ENCODE measurements around the gene ARFRP1.

The ARFRP1 gene

GRCh38 chr20:63743210-63743970, 35.6 kb upstream of the ARFRP1 start:
- DNase-seq (ENCODE audit: low read depth, low spot score), result no peak

- DNase-seq (ENCODE audit: low read depth, low spot score), result no peak
These were observed 34.7 kb upstream of the ARFRP1 start for GRCh38 chr20:63742381-63743024.

- no peak for DNase-seq (ENCODE audit: low read depth, low spot score)
These were observed 34.1 kb upstream of the ARFRP1 start for GRCh38 chr20:63741676-63742380.

GRCh38 chr20:63741354-63741675, 33.5 kb upstream of the ARFRP1 start:
- no peak for DNase-seq (ENCODE audit: low read depth, low spot score)

GRCh38 chr20:63740627-63741353, 33.0 kb upstream of the ARFRP1 start:
- DNase-seq (ENCODE audit: low read depth, low spot score), result peak; percentile 95

GRCh38 chr20:63740070-63740626, 32.4 kb upstream of the ARFRP1 start:
- DNase-seq (ENCODE audit: low read depth, low spot score), result peak; percentile 63

- peak; percentile 94 for DNase-seq (ENCODE audit: low read depth, low spot score)
These were observed 31.6 kb upstream of the ARFRP1 start, which contains the start of gene SLC2A4RG for GRCh38 chr20:63739130-63740069. SLC2A4RG (plus strand) TSS chr20:63739776; CDS start chr20:63739913, 137 bp downstream.

GRCh38 chr20:63738687-63739129, 30.9 kb upstream of the ARFRP1 start:
- peak; percentile 70 for DNase-seq (ENCODE audit: low read depth, low spot score)

- DNase-seq (ENCODE audit: low read depth, low spot score), result peak; percentile 23
These were observed 30.3 kb upstream of the ARFRP1 start for GRCh38 chr20:63737945-63738686.

GRCh38 chr20:63737695-63737944, 29.8 kb upstream of the ARFRP1 start:
- DNase-seq (ENCODE audit: low read depth, low spot score), result no peak

GRCh38 chr20:63736893-63737694, 29.3 kb upstream of the ARFRP1 start:
- DNase-seq (ENCODE audit: low read depth, low spot score), result peak; percentile 25

GRCh38 chr20:63735859-63736718, 28.3 kb upstream of the ARFRP1 start, which contains the start of gene LIME1:
LIME1 (plus strand) TSS chr20:63736664; CDS start chr20:63737550, 886 bp downstream.
- no peak for DNase-seq (ENCODE audit: low read depth, low spot score)

- DNase-seq (ENCODE audit: low read depth, low spot score), result no peak
These were observed 27.4 kb upstream of the ARFRP1 start for GRCh38 chr20:63734946-63735858.

GRCh38 chr20:63734111-63734945, 26.6 kb upstream of the ARFRP1 start:
- no peak for DNase-seq (ENCODE audit: low read depth, low spot score)

- no peak for DNase-seq (ENCODE audit: low read depth, low spot score)
These were observed 25.9 kb upstream of the ARFRP1 start for GRCh38 chr20:63733579-63734081.

GRCh38 chr20:63733117-63733516, 25.3 kb upstream of the ARFRP1 start:
- DNase-seq (ENCODE audit: low read depth, low spot score), result no peak

Measured in astrocyte of the hippocampus (primary cell).